KMS-11 (cell line): ENCODE measurements around the gene GRID1.

Experiments used
- H2AFZ ChIP-seq: fragments of 200-600 bp; sonication (generic); 2 replicates; pipeline ENCODE4 v1.6.1; 2016; ENCODE audit warnings: antibody characterized with exemption, mixed run types, low read depth
- H3K27ac ChIP-seq: fragments of 200-600 bp; sonication (generic); 2 replicates; pipeline ENCODE4 v1.6.1; 2016; ENCODE audit warnings: mild to moderate bottlenecking, mixed run types
- H3K27me3 ChIP-seq: fragments of 200-600 bp; sonication (generic); 2 replicates; pipeline ENCODE4 v1.6.1; 2017; ENCODE audit warnings: mild to moderate bottlenecking, low read depth, mixed run types, moderate library complexity; ENCODE audit not compliant: insufficient read depth
- H3K36me3 ChIP-seq: fragments of 200-600 bp; sonication (generic); 2 replicates; pipeline ENCODE4 v1.6.1; 2017; ENCODE audit warnings: mild to moderate bottlenecking, mixed run types; ENCODE audit not compliant: insufficient read depth
- H3K4me1 ChIP-seq: fragments of 200-600 bp; sonication (generic); 2 replicates; pipeline ENCODE4 v1.6.1; 2016; ENCODE audit warnings: mild to moderate bottlenecking, low read depth, mixed run types; ENCODE audit not compliant: poor library complexity, severe bottlenecking
- H3K4me2 ChIP-seq: fragments of 200-600 bp; sonication (generic); 2 replicates; pipeline ENCODE4 v1.7.0; 2016; ENCODE audit warnings: mild to moderate bottlenecking, mixed run types
- H3K4me3 ChIP-seq: fragments of 200-600 bp; sonication (generic); IDR thresholded peaks from 2 replicates; pipeline ENCODE4 v1.6.1; 2017; ENCODE audit warnings: low read depth, low read length, mixed read lengths; ENCODE audit not compliant: insufficient read depth
- H3K79me2 ChIP-seq: fragments of 200-600 bp; sonication (generic); 2 replicates; pipeline ENCODE4 v1.6.1; 2016; ENCODE audit warnings: low read depth, mixed run types; ENCODE audit not compliant: insufficient read depth
- H3K9ac ChIP-seq: fragments of 200-600 bp; sonication (generic); 2 replicates; pipeline ENCODE4 v1.6.1; 2016; ENCODE audit warnings: mild to moderate bottlenecking, mixed run types
- H4K20me1 ChIP-seq: fragments of 200-600 bp; sonication (generic); 2 replicates; pipeline ENCODE4 v1.6.1; 2016; ENCODE audit warnings: mild to moderate bottlenecking, mixed run types; ENCODE audit not compliant: insufficient read depth
- CTCF ChIP-seq: fragments of 200-600 bp; sonication (generic); conservative IDR thresholded peaks from 2 replicates; pipeline ENCODE4 v1.6.1; 2017; ENCODE audit warnings: low read depth, mild to moderate bottlenecking, antibody characterized with exemption, low read length, moderate library complexity, mixed read lengths

Gene GRID1

GRCh38 chr10:85641479-85642009, 725.1 kb downstream of the GRID1 start:
- no peak overlapping the region for H3K27ac ChIP-seq
- no peak overlapping the region; the same call in 1 of the 2 replicates for H3K4me2 ChIP-seq
- no peaks in the 10 kb centered on the region for H3K36me3 ChIP-seq
- H3K79me2 ChIP-seq = no peaks in the 10 kb centered on the region
- H3K9ac ChIP-seq = no peak overlapping the region
- H3K4me3 ChIP-seq = no peak overlapping the region
- no peak for TF ChIP-seq CTCF
- H3K4me1 ChIP-seq = peaks cover 16% of the 10 kb centered on the region
- H3K27me3 ChIP-seq = no peaks in the 10 kb centered on the region
- H2AFZ ChIP-seq = no peak overlapping the region
- H4K20me1 ChIP-seq = no peaks in the 10 kb centered on the region

- Histone ChIP-seq H3K4me3 (no peak overlapping the region), H3K4me1 (peaks cover 16% of the 10 kb centered on the region), H4K20me1 (no peaks in the 10 kb centered on the region), H3K4me2 (no peak overlapping the region), H3K27me3 (no peaks in the 10 kb centered on the region), H3K79me2 (no peaks in the 10 kb centered on the region), H2AFZ (no peak overlapping the region), H3K36me3 (no peaks in the 10 kb centered on the region), H3K9ac (no peak overlapping the region), H3K27ac (no peak overlapping the region)
- no peak for TF ChIP-seq CTCF
These were observed 727.8 kb downstream of the GRID1 start for GRCh38 chr10:85638797-85639196.

- H3K27ac ChIP-seq = no peak overlapping the region
- H3K79me2 ChIP-seq = no peaks in the 10 kb centered on the region
- no peak overlapping the region for H3K4me2 ChIP-seq
- no peaks in the 10 kb centered on the region for H3K4me1 ChIP-seq
- no peak overlapping the region for H3K9ac ChIP-seq
- no peaks in the 10 kb centered on the region for H4K20me1 ChIP-seq
- no peaks in the 10 kb centered on the region for H3K36me3 ChIP-seq
- no peaks in the 10 kb centered on the region for H3K27me3 ChIP-seq
- no peak overlapping the region for H3K4me3 ChIP-seq
- TF ChIP-seq CTCF = no peak
- no peak overlapping the region for H2AFZ ChIP-seq
These were observed 730.9 kb downstream of the GRID1 start for GRCh38 chr10:85635650-85636049.

GRCh38 chr10:85624511-85624910, 742.1 kb downstream of the GRID1 start:
- TF ChIP-seq CTCF = no peak
- Histone ChIP-seq H3K79me2 (no peaks in the 10 kb centered on the region), H3K9ac (no peak overlapping the region), H3K36me3 (no peaks in the 10 kb centered on the region), H4K20me1 (no peaks in the 10 kb centered on the region), H3K27ac (no peak overlapping the region), H3K4me1 (no peaks in the 10 kb centered on the region), H3K27me3 (no peaks in the 10 kb centered on the region), H2AFZ (no peak overlapping the region), H3K4me3 (no peak overlapping the region), H3K4me2 (no peak overlapping the region)
